ENCODE data around the gene TENT5C.
A peak's percentile ranks its signal among the peaks of the same experiment; 100 is the strongest.

DNA sequence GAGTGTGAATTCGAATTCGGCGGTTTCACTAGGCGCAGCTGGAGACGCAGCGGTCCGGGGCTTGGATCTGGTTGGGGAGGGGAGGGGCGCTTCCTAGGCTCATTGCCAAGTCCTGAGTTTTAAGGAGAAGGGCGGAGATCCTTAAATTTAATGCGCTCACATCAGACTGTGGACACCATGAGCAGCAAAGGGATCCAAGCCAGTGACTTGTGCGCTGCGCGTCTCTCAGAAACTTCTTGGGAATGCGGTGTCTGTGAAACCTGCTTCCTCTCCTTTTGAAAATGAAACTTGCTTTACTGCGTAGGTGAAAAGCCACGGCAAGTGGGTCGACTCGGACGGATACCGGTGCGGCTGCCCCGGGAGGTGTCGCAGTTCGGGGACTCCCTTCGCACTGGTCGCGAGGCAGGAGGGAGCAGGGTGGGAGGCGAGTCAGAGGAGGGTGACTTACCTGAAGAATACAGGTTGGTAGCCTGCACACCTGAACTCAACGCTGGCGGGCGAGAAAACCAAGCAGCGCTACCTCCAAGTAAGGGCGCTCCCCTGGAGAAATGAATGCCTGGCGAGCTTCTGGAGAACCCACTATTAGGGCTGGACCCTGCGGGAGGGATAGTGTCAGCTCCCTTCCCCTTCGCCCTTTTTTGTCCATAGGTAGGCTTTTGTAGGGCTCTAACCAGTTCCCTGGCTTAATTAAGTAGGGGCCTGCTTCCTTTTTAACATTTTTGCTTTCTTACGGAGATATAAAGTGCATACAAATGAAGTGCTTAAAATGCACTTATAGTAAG, 992 bp downstream of the TENT5C start:
- no peak for TF ChIP-seq CTCF (IDR thresholded peaks at IDR 0.05)
- peak in 1 of 4 donors; percentile 7 for TF ChIP-seq POLR2A (IDR thresholded peaks at IDR 0.05)
